Endothelial cell of umbilical vein (primary cell): Measurements from ENCODE around the gene CNTN2. TPM values are rescaled to one million over a fixed set of nuclear protein-coding genes. Genes with fewer than 3 reads are reported as not detected.

Experiments used
- BruUV-seq: library from RNA; stranded (reverse); fragments of 400-500 nt; replicated peaks from 2 replicates; lab custom pipeline; 2021; lab: Mats Ljungman, UMichigan
- CTCF ChIA-PET: fragments of 300-600, 350-600 bp; sonication (Branson Sonifier 250); formaldehyde crosslinking; loops from one replicate; lab custom pipeline; 2021; ENCODE audit warnings: antibody characterized with exemption, inconsistent platforms; lab: Charles Lee
- POLR2A ChIA-PET: fragments of 300-600, 350-600 bp; sonication (Branson Sonifier 250); formaldehyde crosslinking; loops from one replicate; lab custom pipeline; 2021; ENCODE audit warnings: antibody characterized with exemption, inconsistent platforms; lab: Charles Lee
- DNase-seq: peaks from one replicate; pipeline ENCODE4 v3.0.0-alpha.2; 2011; ENCODE audit warnings: low read depth, low spot score
- FAIRE-seq: peaks from 2 replicates; lab custom pipeline; 2011; peaks lifted over from hg19 to GRCh38; lab: Jason Lieb, UNC
- H2AFZ ChIP-seq: 2 replicates; pipeline ENCODE4 v1.6.0; 2012; ENCODE audit warnings: low read depth, low read length, control low read depth, inconsistent platforms
- H3K27ac ChIP-seq: 2 replicates; pipeline ENCODE4 v1.5.1; 2011; ENCODE audit warnings: low read depth, mild to moderate bottlenecking, control low read depth, low read length, moderate library complexity; ENCODE audit not compliant: insufficient read depth
- H3K27me3 ChIP-seq, 2 experiments: 2 replicates each; pipeline versions ENCODE4 v1.6.0 to v1.6.1; 2011; ENCODE audit warnings: low read length in 2 of 2, mixed read lengths in 1 of 2; ENCODE audit not compliant: control insufficient read depth in 2 of 2, insufficient read depth in 2 of 2
- H3K36me3 ChIP-seq, 2 experiments: 2 replicates in 1 of 2; 3 replicates in 1 of 2; pipeline ENCODE4 v1.5.1; 2011; ENCODE audit warnings: low read length in 2 of 2, mild to moderate bottlenecking in 1 of 2, moderate library complexity in 1 of 2; ENCODE audit not compliant: control insufficient read depth in 2 of 2, insufficient read depth in 2 of 2; ENCODE audit errors: extremely low read depth in 1 of 2
- H3K4me1 ChIP-seq: 3 replicates; pipeline ENCODE4 v1.5.1; 2011; ENCODE audit warnings: mild to moderate bottlenecking, low read length; ENCODE audit not compliant: control insufficient read depth, insufficient read depth; ENCODE audit errors: extremely low read depth
- H3K4me2 ChIP-seq: 2 replicates; pipeline ENCODE4 v1.6.1; 2011; ENCODE audit warnings: low read length, control low read depth, mixed read lengths; ENCODE audit not compliant: insufficient read depth
- H3K4me3 ChIP-seq, 3 experiments: fragments of 200-600 bp in 1 of 3; sonication (generic), shearing (Covaris generic) in 1 of 3; replicated peaks in 1 of 3; 2 replicates each; pipeline ENCODE4 v1.5.1; 2011 to 2016; ENCODE audit warnings: control low read depth in 3 of 3, low read length in 3 of 3, mild to moderate bottlenecking in 2 of 3, inconsistent platforms in 1 of 3, low read depth in 1 of 3, moderate library complexity in 1 of 3; ENCODE audit not compliant: insufficient read depth in 1 of 3
- H3K79me2 ChIP-seq: 2 replicates; pipeline ENCODE4 v1.6.0; 2012; ENCODE audit warnings: low read length, inconsistent platforms; ENCODE audit not compliant: control insufficient read depth, insufficient read depth
- H3K9ac ChIP-seq: replicated peaks from 2 replicates; pipeline ENCODE3; 2011; ENCODE audit warnings: low read length, control low read depth; ENCODE audit not compliant: insufficient read depth; ENCODE audit errors: extremely low read depth
- H3K9me1 ChIP-seq: replicated peaks from 3 replicates; pipeline ENCODE4 v1.6.0; 2011; ENCODE audit warnings: mild to moderate bottlenecking, low read length; ENCODE audit not compliant: control insufficient read depth, insufficient read depth; ENCODE audit errors: extremely low read depth
- H3K9me3 ChIP-seq: replicated peaks from 2 replicates; pipeline ENCODE4 v1.5.1; 2012; ENCODE audit warnings: low read length, inconsistent platforms; ENCODE audit not compliant: control insufficient read depth, insufficient read depth
- H4K20me1 ChIP-seq: replicated peaks from 2 replicates; pipeline ENCODE3; 2011; ENCODE audit warnings: mild to moderate bottlenecking, low read length; ENCODE audit not compliant: control insufficient read depth, insufficient read depth; ENCODE audit errors: extremely low read depth
- CTCF ChIP-seq, 2 donors: IDR thresholded peaks; 1 replicate in 1 of 2; 2 replicates in 1 of 2; pipeline ENCODE4 v1.5.1; 2011; ENCODE audit warnings: low read length in 2 of 2, mild to moderate bottlenecking in 2 of 2, moderate library complexity in 2 of 2, control low read depth in 1 of 2, inconsistent platforms in 1 of 2, low read depth in 1 of 2; ENCODE audit not compliant: insufficient read depth in 1 of 2; ENCODE audit errors: extremely low read depth in 1 of 2
- EZH2 ChIP-seq: IDR thresholded peaks from 2 replicates; pipeline ENCODE4 v1.6.1; 2012; ENCODE audit warnings: borderline replicate concordance, low read depth, mild to moderate bottlenecking, moderate library complexity, low read length, inconsistent platforms; ENCODE audit not compliant: severe bottlenecking
- FOS ChIP-seq: IDR thresholded peaks from 2 replicates; pipeline ENCODE4 v1.6.1; 2011; ENCODE audit warnings: mild to moderate bottlenecking, low read length, moderate library complexity, borderline replicate concordance; ENCODE audit not compliant: insufficient read depth
- GATA2 ChIP-seq: IDR thresholded peaks from 2 replicates; pipeline ENCODE4 v1.7.0; 2011; ENCODE audit warnings: low read depth, mild to moderate bottlenecking, moderate library complexity, mixed read lengths, low read length; ENCODE audit not compliant: insufficient read length, insufficient read depth
- JUN ChIP-seq: IDR thresholded peaks from 2 replicates; pipeline ENCODE4 v1.6.1; 2011; ENCODE audit warnings: borderline replicate concordance, low read depth; ENCODE audit not compliant: insufficient read length, insufficient read depth
- MAX ChIP-seq: IDR thresholded peaks from 2 replicates; pipeline ENCODE4 v1.6.1; 2011; ENCODE audit not compliant: insufficient read depth, insufficient read length
- MYC ChIP-seq: IDR thresholded peaks from one replicate; pipeline ENCODE4 v1.6.1; 2011; ENCODE audit warnings: mild to moderate bottlenecking, low read depth, low read length
- POLR2A ChIP-seq: IDR thresholded peaks from 2 replicates; pipeline ENCODE4 v1.6.1; 2012; ENCODE audit warnings: low read depth, mild to moderate bottlenecking, control low read depth, low read length
- POLR2AphosphoS5 ChIP-seq: IDR thresholded peaks from 2 replicates; pipeline ENCODE4 v1.6.1; 2012; ENCODE audit warnings: low read depth, mild to moderate bottlenecking, control low read depth, low read length, moderate library complexity; ENCODE audit not compliant: insufficient read depth
- dilution Hi-C: fragments of 300-500 bp; cut with MboI; formaldehyde crosslinking; loops from one replicate; pipeline ENCODE4 v1.15.0; 2019; ENCODE audit warnings: low sequenced_read_pairs; ENCODE audit not compliant: extremely low pct_ligation_motif_present
- intact Hi-C: fragments of 100-400 bp; cut with micrococcal nuclease; formaldehyde crosslinking; loops from one replicate; pipeline ENCODE4 v1.10.0; 2022
- polyA plus RNA-seq, 4 experiments: library from polyadenylated mRNA; depleted of rRNA in 3 of 4; stranded (reverse) in 3 of 4; unstranded in 1 of 4; fragments of >200 nt; gene quantifications; 2 replicates each; pipeline versions ENCODE4 v1.2.1 to v1.2.3, GENCODE V29; 2011 to 2012; ENCODE audit warnings: missing spikeins in 1 of 4
- total RNA-seq: library from RNA; stranded (reverse); gene quantifications from 2 replicates; pipeline ENCODE4 v1.2.3, GENCODE V29; 2021

Gene CNTN2
- total and polyA plus RNA-seq, 2 donors (not counting 3 experiments of a cell fraction or from before 2014, with no cell fraction given) = not detected

GRCh38 chr1:205071801-205072200 lies 28.8 kb downstream of the CNTN2 start:
- H3K36me3 ChIP-seq = no peaks in the 10 kb centered on the region
- intact Hi-C loops (no loop called here), dilution Hi-C loops (no loop called here)
- no peak overlapping the region for H3K4me2 ChIP-seq
- FAIRE-seq = no peak
- H2AFZ ChIP-seq = no peak overlapping the region
- no peaks in the 10 kb centered on the region for H3K27me3 ChIP-seq
- no peaks in the 10 kb centered on the region for H4K20me1 ChIP-seq
- H3K27ac ChIP-seq = no peak overlapping the region
- H3K4me1 ChIP-seq = no peaks in the 10 kb centered on the region
- no peak overlapping the region for H3K9ac ChIP-seq
- H3K9me3 ChIP-seq = no peaks in the 10 kb centered on the region
- ChIA-PET CTCF (interaction anchor here (0.9 to 4.0 kb wide), 3 partner anchors 9 to 184 kb away, joined by 3 to 39 read pairs (median 3); no protein-coding TSS in a partner anchor), POLR2A (no interaction called here)
- H3K9me1 ChIP-seq = no peaks in the 10 kb centered on the region
- H3K4me3 ChIP-seq = no peak overlapping the region
- TF ChIP-seq CTCF (IDR thresholded peaks at IDR 0.05; ENCODE audit: extremely low read depth in 1 of 2, insufficient read depth in 1 of 2, low read depth in 1 of 2, low read length in 2 of 2) = no peak
- TF ChIP-seq EZH2 = no peak
- TF ChIP-seq MAX = no peak
- TF ChIP-seq JUN = no peak
- no peak for TF ChIP-seq POLR2A
- no peak for TF ChIP-seq FOS
- no peak for TF ChIP-seq GATA2
- no peak for TF ChIP-seq POLR2AphosphoS5
- TF ChIP-seq MYC = no peak
- no TSS peak for BruUV-seq
- H3K79me2 ChIP-seq = no peaks in the 10 kb centered on the region
- DNase-seq = no peak
